PC-3 (cell line): Measurements from ENCODE around the gene EDC3. TPM values are rescaled to one million over a fixed set of nuclear protein-coding genes. Genes with fewer than 3 reads are reported as not detected.

Source experiments
- ATAC-seq: fragments of 200-7000 bp; cut with Tn5 transposase; 2 replicates; pipeline ENCODE4 v1.9.1; 2020; ENCODE audit warnings: mild to moderate bottlenecking, moderate library complexity
- BruUV-seq: library from RNA; stranded (reverse); fragments of 400-500 nt; replicated peaks from 2 replicates; lab custom pipeline; 2021; lab: Mats Ljungman, UMichigan
- CTCF ChIA-PET: fragments of 300-600 bp; sonication (Branson Sonifier 250); formaldehyde crosslinking; loops from one replicate; lab custom pipeline; 2022; ENCODE audit warnings: antibody characterized with exemption; lab: Charles Lee
- POLR2A ChIA-PET: fragments of 300-600 bp; sonication (Branson Sonifier 250); formaldehyde crosslinking; loops from one replicate; lab custom pipeline; 2022; ENCODE audit warnings: antibody characterized with exemption; ENCODE audit not compliant: unreplicated experiment; lab: Charles Lee
- DNase-seq: peaks from one replicate; pipeline ENCODE4 v3.0.0-alpha.2; 2015
- H2AFZ ChIP-seq: fragments of 300-600 bp; sonication (generic); 2 replicates; pipeline ENCODE4 v1.6.0; 2016; ENCODE audit warnings: antibody characterized with exemption, low read length
- H3F3A ChIP-seq: fragments of 300-600 bp; sonication (generic); one replicate; pipeline ENCODE4 v1.6.0; 2017; ENCODE audit warnings: antibody characterized with exemption, low read length, control low read depth, mild to moderate bottlenecking; ENCODE audit not compliant: unreplicated experiment
- H3K27ac ChIP-seq: fragments of 300-600 bp; sonication (generic); 2 replicates; pipeline ENCODE4 v1.5.1; 2016; ENCODE audit warnings: mild to moderate bottlenecking, low read length
- H3K27me3 ChIP-seq: fragments of 300-600 bp; sonication (generic); 2 replicates; pipeline ENCODE4 v1.6.1; 2016; ENCODE audit warnings: low read length, mixed read lengths
- H3K36me3 ChIP-seq: fragments of 300-600 bp; sonication (generic); 2 replicates; pipeline ENCODE4 v1.6.1; 2016; ENCODE audit warnings: low read depth, mixed run types, low read length, mixed read lengths
- H3K4me1 ChIP-seq: fragments of 300-600 bp; sonication (generic); 2 replicates; pipeline ENCODE4 v1.5.1; 2016; ENCODE audit warnings: low read length; ENCODE audit not compliant: insufficient read depth
- H3K4me2 ChIP-seq: fragments of 300-600 bp; sonication (generic); 2 replicates; pipeline ENCODE4 v1.6.0; 2016; ENCODE audit warnings: low read length
- H3K4me3 ChIP-seq: fragments of 300-600 bp; sonication (generic); 2 replicates; pipeline ENCODE4 v1.5.1; 2016; ENCODE audit warnings: mild to moderate bottlenecking, low read length, mixed read lengths
- H3K79me2 ChIP-seq: fragments of 300-600 bp; sonication (generic); 2 replicates; pipeline ENCODE4 v1.6.1; 2017; ENCODE audit warnings: low read length, mixed read lengths
- H3K9ac ChIP-seq: fragments of 300-600 bp; sonication (generic); 2 replicates; pipeline ENCODE4 v1.6.0; 2016; ENCODE audit warnings: mild to moderate bottlenecking, low read length
- H3K9me2 ChIP-seq: fragments of 300-600 bp; sonication (generic); replicated peaks from 2 replicates; pipeline ENCODE4 v1.6.1; 2016; ENCODE audit warnings: mixed run types, low read length, mixed read lengths
- H3K9me3 ChIP-seq: fragments of 300-600 bp; sonication (generic); 2 replicates; pipeline ENCODE4 v1.6.1; 2016; ENCODE audit warnings: low read length, mixed read lengths
- H4K20me1 ChIP-seq: fragments of 300-600 bp; sonication (generic); 2 replicates; pipeline ENCODE4 v1.6.1; 2016; ENCODE audit warnings: low read length, mixed read lengths
- CTCF ChIP-seq: fragments of 300-600 bp; sonication (generic); conservative IDR thresholded peaks from 2 replicates; pipeline ENCODE4 v1.5.1; 2017; ENCODE audit warnings: antibody characterized with exemption, low read depth, mild to moderate bottlenecking, low read length
- EZH2 ChIP-seq: fragments of 300-600 bp; sonication (generic); IDR thresholded peaks from one replicate; pipeline ENCODE4 v1.6.1; 2017; ENCODE audit warnings: antibody characterized with exemption, mild to moderate bottlenecking, low read length; ENCODE audit not compliant: unreplicated experiment
- EZH2phosphoT487 ChIP-seq: fragments of 300-600 bp; sonication (generic); IDR thresholded peaks from 2 replicates; pipeline ENCODE4 v1.6.1; 2018; ENCODE audit warnings: mild to moderate bottlenecking, antibody characterized with exemption, low read length, borderline replicate concordance
- intact Hi-C: fragments of 100-400 bp; cut with micrococcal nuclease; formaldehyde crosslinking; loops from 2 replicates; pipeline ENCODE4 v1.9.0; 2023
- total RNA-seq: library from RNA; depleted of rRNA; stranded (reverse); fragments of >200 nt; gene quantifications from 2 replicates; pipeline ENCODE4 v1.2.3, GENCODE V29; 2014

Gene EDC3
- total RNA-seq, 1 experiment from 2014 or later: 9.9 TPM

- Histone ChIP-seq H4K20me1 (no peaks in the 10 kb centered on the region), H3K9me2 (no peaks in the 10 kb centered on the region), H3K4me3 (no peak overlapping the region), H3K4me2 (no peak overlapping the region), H3K36me3 (peaks cover 32% of the 10 kb centered on the region; the same call in 1 of the 2 replicates), H2AFZ (no peak overlapping the region), H3K27ac (no peak overlapping the region), H3K79me2 (no peaks in the 10 kb centered on the region), H3K27me3 (no peaks in the 10 kb centered on the region), H3F3A (no peaks in the 10 kb centered on the region), H3K4me1 (no peaks in the 10 kb centered on the region), H3K9me3 (no peaks in the 10 kb centered on the region), H3K9ac (no peak overlapping the region)
- no peak for ATAC-seq
- intact Hi-C loops: no loop called here
- no TSS peak for BruUV-seq
- no peak for DNase-seq
- POLR2A ChIA-PET: no interaction called here
- CTCF ChIA-PET: no interaction called here
- TF ChIP-seq CTCF: no peak
- no peak for TF ChIP-seq EZH2
- no peak for TF ChIP-seq EZH2phosphoT487
These were observed 100.6 kb downstream of the EDC3 start for GRCh38 chr15:74595271-74595670.

GRCh38 chr15:74594455-74594854, 101.4 kb downstream of the EDC3 start:
- Histone ChIP-seq H3K9me2 (no peaks in the 10 kb centered on the region), H3K4me3 (no peak overlapping the region), H3F3A (no peaks in the 10 kb centered on the region), H3K27ac (no peak overlapping the region), H3K36me3 (peaks cover 36% of the 10 kb centered on the region; the same call in 1 of the 2 replicates), H3K9me3 (no peaks in the 10 kb centered on the region), H3K79me2 (no peaks in the 10 kb centered on the region), H3K4me2 (no peak overlapping the region), H3K9ac (no peak overlapping the region), H3K27me3 (no peaks in the 10 kb centered on the region), H4K20me1 (no peaks in the 10 kb centered on the region), H2AFZ (no peak overlapping the region), H3K4me1 (no peaks in the 10 kb centered on the region)
- POLR2A ChIA-PET: no interaction called here
- no peak for TF ChIP-seq CTCF
- no peak for TF ChIP-seq EZH2phosphoT487
- no peak for TF ChIP-seq EZH2
- no peak for ATAC-seq
- no TSS peak for BruUV-seq
- intact Hi-C loops: no loop called here
- DNase-seq: no peak
- CTCF ChIA-PET: no interaction called here

GRCh38 chr15:74593122-74593521, 102.7 kb downstream of the EDC3 start:
- TF ChIP-seq CTCF (no peak), EZH2phosphoT487 (no peak), EZH2 (no peak)
- Histone ChIP-seq H4K20me1 (no peaks in the 10 kb centered on the region), H3K27ac (no peak overlapping the region), H3K4me3 (no peak overlapping the region), H3K9me3 (no peaks in the 10 kb centered on the region), H3F3A (no peaks in the 10 kb centered on the region), H3K36me3 (peaks cover 34% of the 10 kb centered on the region; the same call in 1 of the 2 replicates), H3K9ac (no peak overlapping the region), H3K27me3 (no peaks in the 10 kb centered on the region), H3K4me1 (no peaks in the 10 kb centered on the region), H3K9me2 (no peaks in the 10 kb centered on the region), H2AFZ (no peak overlapping the region), H3K79me2 (no peaks in the 10 kb centered on the region), H3K4me2 (no peak overlapping the region)
- ChIA-PET CTCF (no interaction called here), POLR2A (no interaction called here)
- ATAC-seq: no peak
- no TSS peak for BruUV-seq
- no peak for DNase-seq
- intact Hi-C loops: no loop called here
